NT2/D1 (cell line): Measurements from ENCODE around the gene PHPT1.

ENCODE experiments used
- SUZ12 ChIP-seq: IDR thresholded peaks from 2 replicates; pipeline ENCODE4 v1.6.1; 2011; ENCODE audit not compliant: insufficient read length, insufficient read depth; ENCODE audit errors: extremely low read depth
- YY1 ChIP-seq: IDR thresholded peaks from 2 replicates; pipeline ENCODE4 v1.6.1; 2011; ENCODE audit not compliant: insufficient read length, insufficient read depth

DNA sequence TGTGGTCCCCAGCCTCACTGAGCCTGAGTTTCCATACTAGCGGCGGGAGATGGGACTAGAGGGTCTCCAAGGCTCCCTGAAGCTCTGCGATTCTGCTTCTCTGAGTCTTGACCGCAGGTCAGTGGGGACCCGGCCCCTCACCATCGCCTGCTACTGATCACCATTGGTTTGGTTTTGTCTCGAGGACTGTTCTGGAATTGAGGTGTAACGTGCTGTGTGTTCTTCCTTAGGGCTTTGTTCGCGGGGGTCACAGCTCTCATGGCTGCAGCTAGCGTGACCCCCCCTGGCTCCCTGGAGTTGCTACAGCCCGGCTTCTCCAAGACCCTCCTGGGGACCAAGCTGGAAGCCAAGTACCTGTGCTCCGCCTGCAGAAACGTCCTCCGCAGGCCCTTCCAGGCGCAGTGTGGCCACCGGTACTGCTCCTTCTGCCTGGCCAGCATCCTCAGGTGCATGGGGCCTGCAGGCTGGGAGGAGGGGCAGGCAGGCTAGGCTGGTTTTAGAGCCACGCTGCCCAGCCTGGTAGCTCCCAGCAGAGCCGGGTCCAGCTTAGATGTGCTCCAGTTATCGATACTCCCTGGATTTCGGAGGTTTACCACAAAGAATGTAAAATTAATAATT, 49.4 kb downstream of the PHPT1 start:
- TF ChIP-seq SUZ12 (no peak), YY1 (no peak)
